ENCODE data around the gene PODXL.

DNA sequence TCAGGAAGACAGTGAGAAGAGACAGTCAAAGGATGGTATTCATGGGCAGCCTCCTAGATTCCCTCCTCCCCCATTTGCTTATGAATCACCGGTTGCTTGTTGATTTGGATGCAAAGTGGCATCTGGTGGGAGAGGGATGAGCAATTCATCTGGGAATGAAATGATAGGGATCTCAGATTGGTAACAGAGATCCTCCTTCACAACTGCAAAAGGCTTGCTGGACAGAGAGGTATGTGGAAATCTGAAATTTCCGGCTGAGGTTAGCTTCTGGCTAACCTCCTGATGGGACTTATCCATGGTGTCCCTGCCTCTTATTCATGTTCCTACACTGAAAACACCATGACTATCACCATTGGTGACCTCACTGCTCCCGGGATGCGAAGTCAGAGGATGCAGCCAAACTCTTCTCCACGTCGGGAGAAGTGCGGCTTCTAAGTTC, 48.4 kb upstream of the PODXL start:
- TF ChIP-seq CTCF (IDR thresholded peaks at IDR 0.05; ENCODE audit: insufficient read depth, low read length, poor library complexity, severe bottlenecking) (no peak), EZH2phosphoT487 (conservative IDR thresholded peaks at IDR 0.05; ENCODE audit: low read length) (no peak)

Measured in SU-DHL-6 (cell line).